GM19397 (cell line): Measurements from ENCODE around the gene HSPB6.

Experiments used
- ATAC-seq: cut with Tn5 transposase; IDR thresholded peaks from one replicate; pipeline ENCODE4 v1.9.1; 2021; ENCODE audit warnings: mild to moderate bottlenecking, moderate library complexity; ENCODE audit not compliant: unreplicated experiment

HSPB6 gene

GRCh38 chr19:35767288-35768081, 10.7 kb upstream of the HSPB6 start:
- ATAC-seq = no peak

- no peak for ATAC-seq
These were observed 9.8 kb upstream of the HSPB6 start for GRCh38 chr19:35766571-35767104.

GRCh38 chr19:35764432-35765315, 7.8 kb upstream of the HSPB6 start:
- ATAC-seq = no peak

- no peak for ATAC-seq
These were observed 4.0 kb upstream of the HSPB6 start for GRCh38 chr19:35760711-35761349.

- ATAC-seq = no peak
These were observed 2.9 kb upstream of the HSPB6 start for GRCh38 chr19:35759697-35760096.

- ATAC-seq = peak; percentile 93
These were observed 1.1 kb upstream of the HSPB6 start, which contains the start of gene PROSER3 for GRCh38 chr19:35757749-35758608. Gene PROSER3 (plus strand): TSS chr19:35758176. CDS start chr19:35758216, 40 bp downstream.

- ATAC-seq = no peak
These were observed 461 bp upstream of the HSPB6 start for GRCh38 chr19:35757231-35757748.

GRCh38 chr19:35755550-35756376, 1.1 kb downstream of the HSPB6 start:
- no peak for ATAC-seq

- ATAC-seq = no peak
These were observed 1.7 kb downstream of the HSPB6 start for GRCh38 chr19:35755131-35755549.

- no peak for ATAC-seq
These were observed 2.3 kb downstream of the HSPB6 start for GRCh38 chr19:35754370-35755130.

- ATAC-seq = no peak
These were observed 3.0 kb downstream of the HSPB6 start for GRCh38 chr19:35753634-35754369.

- no peak for ATAC-seq
These were observed 4.0 kb downstream of the HSPB6 start for GRCh38 chr19:35752746-35753350.

GRCh38 chr19:35751839-35752745, 4.7 kb downstream of the HSPB6 start:
- ATAC-seq = no peak

- no peak for ATAC-seq
These were observed 6.7 kb downstream of the HSPB6 start for GRCh38 chr19:35750167-35750566.

- peak; percentile 56 for ATAC-seq
These were observed 8.5 kb downstream of the HSPB6 start, which contains the start of gene LIN37 for GRCh38 chr19:35748106-35749020. Gene LIN37 (plus strand): TSS chr19:35748576. CDS start chr19:35748725, 149 bp downstream.
